Hair follicle dermal papilla cell (primary cell): ENCODE results near the gene CRYM. TPM values are rescaled to one million over a fixed set of nuclear protein-coding genes. Genes with fewer than 3 reads are reported as not detected.

ENCODE experiments used
- total RNA-seq: library from RNA; depleted of rRNA; stranded (reverse); fragments of >200 nt; gene quantifications from 2 replicates; pipeline ENCODE4 v1.2.3, GENCODE V29; 2012

Gene CRYM
- total RNA-seq: 0.24 and 0.49 TPM in 2 replicates

GRCh38 chr16:21277927-21278706, at the start of gene CRYM:
Gene CRYM, minus strand, starts transcription at chr16:21278290. Its CDS starts 39 bp downstream, at chr16:21278251.

GRCh38 chr16:21233521-21234150, 44.5 kb downstream of the CRYM start, which contains the start of gene ANKS4B:
Gene ANKS4B, plus strand, starts transcription at chr16:21233699. Its CDS starts 39 bp downstream, at chr16:21233738.

GRCh38 chr16:21211486-21211885, 66.6 kb downstream of the CRYM start, which contains the start of gene ZP2:
Gene ZP2, minus strand, starts transcription at chr16:21211574. Its CDS starts 27 bp downstream, at chr16:21211547.

Other genes with a start within 250 kb of the CRYM start
- under 0.01 TPM in 1 of 2 replicates, not detected in the other for gene DNAH3, start 127.4 kb downstream of the CRYM start, total RNA-seq
- 50.6 and 55.0 TPM in 2 replicates for gene LDAF1, start 119.6 kb downstream of the CRYM start, total RNA-seq
- not detected in 2 replicates for gene ZP2, start 66.7 kb downstream of the CRYM start, total RNA-seq
- gene ANKS4B, start 44.6 kb downstream of the CRYM start, total RNA-seq: not detected in 2 replicates